OCI-LY1 (cell line): Measurements from ENCODE around the gene KCNMB1.

Experiments used
- H2AFZ ChIP-seq: fragments of 200-600 bp; sonication (generic), shearing (Covaris generic); 2 replicates; pipeline ENCODE4 v1.6.0; 2014; ENCODE audit warnings: antibody characterized with exemption, mild to moderate bottlenecking, low read length
- H3F3A ChIP-seq: fragments of 200-600 bp; sonication (generic), shearing (Covaris generic); 2 replicates; pipeline ENCODE4 v1.6.0; 2014; ENCODE audit warnings: mild to moderate bottlenecking, antibody characterized with exemption, low read length, moderate library complexity; ENCODE audit not compliant: insufficient read depth
- H3K27ac ChIP-seq: fragments of 200-600 bp; sonication (generic); 2 replicates; pipeline ENCODE4 v1.5.1; 2014; ENCODE audit warnings: low read length, mixed run types, mild to moderate bottlenecking, low read depth; ENCODE audit not compliant: poor library complexity, severe bottlenecking
- H3K27me3 ChIP-seq: fragments of 200-600 bp; sonication (generic); 2 replicates; pipeline ENCODE4 v1.6.0; 2014; ENCODE audit warnings: antibody characterized with exemption, mild to moderate bottlenecking, low read length, moderate library complexity; ENCODE audit not compliant: insufficient read depth
- H3K36me3 ChIP-seq: fragments of 200-600 bp; sonication (generic); 2 replicates; pipeline ENCODE4 v1.6.1; 2014; ENCODE audit warnings: mild to moderate bottlenecking, antibody characterized with exemption, low read length, moderate library complexity, mixed read lengths; ENCODE audit not compliant: insufficient read depth
- H3K4me1 ChIP-seq: fragments of 200-600 bp; sonication (generic); 2 replicates; pipeline ENCODE4 v1.5.1; 2014; ENCODE audit warnings: mild to moderate bottlenecking, low read length, moderate library complexity; ENCODE audit not compliant: insufficient read depth, severe bottlenecking
- H3K4me2 ChIP-seq: fragments of 200-600 bp; sonication (generic), shearing (Covaris generic); 2 replicates; pipeline ENCODE4 v1.6.1; 2014; ENCODE audit warnings: low read length
- H3K4me3 ChIP-seq: fragments of 200-600 bp; sonication (generic); 2 replicates; pipeline ENCODE4 v1.5.1; 2014; ENCODE audit warnings: low read length, low read depth, mild to moderate bottlenecking, mixed read lengths; ENCODE audit not compliant: poor library complexity, severe bottlenecking
- H3K79me2 ChIP-seq: fragments of 200-600 bp; shearing (Covaris generic); 2 replicates; pipeline ENCODE4 v1.6.1; 2016; ENCODE audit warnings: mixed run types, low read length, mixed read lengths; ENCODE audit not compliant: insufficient read depth
- H3K9ac ChIP-seq: fragments of 200-600 bp; sonication (generic), shearing (Covaris generic); 2 replicates; pipeline ENCODE4 v1.6.1; 2014; ENCODE audit warnings: mild to moderate bottlenecking, low read length, mixed read lengths
- H3K9me2 ChIP-seq: fragments of 200-600 bp; sonication (generic), shearing (Covaris generic); 2 replicates; pipeline ENCODE4 v1.6.1; 2014; ENCODE audit warnings: low read depth, mild to moderate bottlenecking, low read length, mixed read lengths
- H3K9me3 ChIP-seq: fragments of 200-600 bp; shearing (Covaris generic); 2 replicates; pipeline ENCODE4 v1.6.1; 2014; ENCODE audit warnings: low read length, mixed read lengths
- H4K20me1 ChIP-seq: fragments of 200-600 bp; sonication (generic), shearing (Covaris generic); 2 replicates; pipeline ENCODE4 v1.6.0; 2016; ENCODE audit warnings: mild to moderate bottlenecking, low read length; ENCODE audit not compliant: insufficient read depth
- CTCF ChIP-seq: fragments of 200-600 bp; sonication (generic), shearing (Covaris generic); IDR thresholded peaks from 2 replicates; pipeline ENCODE4 v1.5.1; 2017; ENCODE audit warnings: mild to moderate bottlenecking, antibody characterized with exemption, low read length, moderate library complexity, mixed read lengths
- EZH2 ChIP-seq: fragments of 200-600 bp; sonication (generic), shearing (Covaris generic); IDR thresholded peaks from 2 replicates; pipeline ENCODE4 v1.8.0; 2017; ENCODE audit warnings: borderline replicate concordance, mixed run types, mild to moderate bottlenecking, antibody characterized with exemption, low read length, moderate library complexity, mixed read lengths

KCNMB1 gene

GRCh38 chr5:170355601-170356098 is 33.5 kb downstream of the KCNMB1 start:
- no peaks in the 10 kb centered on the region for H3K36me3 ChIP-seq
- no peak overlapping the region for H3K4me3 ChIP-seq
- no peak overlapping the region for H2AFZ ChIP-seq
- H3F3A ChIP-seq: no peaks in the 10 kb centered on the region
- no peaks in the 10 kb centered on the region; the same call in 1 of the 2 replicates for H3K27me3 ChIP-seq
- no peaks in the 10 kb centered on the region for H4K20me1 ChIP-seq
- H3K27ac ChIP-seq: no peak overlapping the region
- H3K9me2 ChIP-seq: no peaks in the 10 kb centered on the region
- H3K9ac ChIP-seq: no peak overlapping the region
- no peaks in the 10 kb centered on the region for H3K79me2 ChIP-seq
- TF ChIP-seq CTCF (no peak), EZH2 (no peak)
- no peaks in the 10 kb centered on the region for H3K9me3 ChIP-seq
- H3K4me1 ChIP-seq: no peaks in the 10 kb centered on the region
- H3K4me2 ChIP-seq: no peak overlapping the region

DNA sequence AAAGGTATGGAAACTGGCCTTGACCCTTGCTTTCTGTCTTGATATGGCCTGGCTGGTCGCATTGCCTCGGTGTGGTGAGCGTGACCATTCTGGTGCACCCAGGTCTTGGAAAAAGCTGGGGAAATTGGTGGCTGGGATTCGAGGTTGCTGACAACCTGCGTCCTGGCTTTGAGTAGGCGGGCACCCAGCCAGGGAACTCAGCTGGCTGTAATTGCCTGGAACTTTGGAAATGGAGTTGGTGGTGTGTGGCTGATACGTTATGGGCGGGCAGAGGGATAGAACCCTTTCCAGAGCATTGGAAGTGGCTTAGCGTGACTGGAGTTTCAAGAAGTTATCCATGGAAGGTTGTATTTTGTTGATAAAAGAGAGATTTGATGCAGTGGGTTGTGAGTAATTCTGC is 35.2 kb downstream of the KCNMB1 start:
- H3K4me2 ChIP-seq: no peak overlapping the region
- H3K27ac ChIP-seq: no peak overlapping the region
- H3K9ac ChIP-seq: no peak overlapping the region
- no peaks in the 10 kb centered on the region for H3K9me2 ChIP-seq
- H3K27me3 ChIP-seq: no peaks in the 10 kb centered on the region; the same call in 1 of the 2 replicates
- H3K36me3 ChIP-seq: no peaks in the 10 kb centered on the region
- no peak for TF ChIP-seq EZH2
- H2AFZ ChIP-seq: no peak overlapping the region
- H3F3A ChIP-seq: no peaks in the 10 kb centered on the region
- H3K4me3 ChIP-seq: no peak overlapping the region
- H4K20me1 ChIP-seq: no peaks in the 10 kb centered on the region
- H3K4me1 ChIP-seq: no peaks in the 10 kb centered on the region
- no peaks in the 10 kb centered on the region for H3K79me2 ChIP-seq
- no peaks in the 10 kb centered on the region for H3K9me3 ChIP-seq

DNA sequence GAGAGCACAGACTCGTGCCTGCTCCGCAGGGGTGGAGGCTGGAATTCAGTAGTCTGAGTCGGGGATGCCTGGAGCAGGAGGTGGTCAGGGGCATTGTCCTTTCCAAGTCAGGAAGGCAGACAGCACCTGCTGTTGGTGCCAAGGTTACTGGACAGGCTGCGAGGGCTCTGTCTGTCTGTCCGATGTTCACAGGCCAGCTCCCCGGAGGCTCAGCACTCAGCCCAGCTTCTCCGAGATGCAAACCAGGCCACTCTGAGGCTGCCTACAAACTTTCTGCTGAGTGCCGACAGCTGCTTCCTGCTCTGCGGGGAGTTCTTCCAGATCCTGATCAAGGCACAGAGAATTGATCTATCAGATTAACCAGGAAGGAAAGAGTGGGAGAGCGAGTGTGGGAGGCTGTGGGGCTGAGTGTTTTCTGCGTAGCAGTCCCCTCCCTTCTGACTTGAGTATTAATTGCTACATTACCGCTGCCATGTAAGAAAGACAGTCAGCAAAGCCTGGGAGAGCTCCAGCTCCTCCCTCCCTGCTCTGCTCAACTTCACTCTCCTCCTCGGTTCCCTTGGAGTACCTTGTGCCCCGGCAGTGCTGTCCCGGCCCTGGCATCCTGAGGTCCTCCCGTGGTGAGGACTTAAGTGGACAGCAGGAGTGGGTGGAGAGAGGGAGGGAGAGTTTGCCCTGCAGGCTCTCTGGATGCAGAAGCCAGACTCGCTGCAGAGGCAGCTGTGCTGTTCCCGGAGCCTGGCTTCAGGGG is 36.0 kb downstream of the KCNMB1 start:
- TF ChIP-seq EZH2 (no peak), CTCF (no peak)
- Histone ChIP-seq H2AFZ (no peak overlapping the region), H3K4me2 (no peak overlapping the region), H3K9me3 (no peaks in the 10 kb centered on the region), H3K27ac (no peak overlapping the region), H3K36me3 (no peaks in the 10 kb centered on the region), H3F3A (no peaks in the 10 kb centered on the region), H3K27me3 (no peaks in the 10 kb centered on the region; the same call in 1 of the 2 replicates), H3K9ac (no peak overlapping the region), H3K4me1 (no peaks in the 10 kb centered on the region), H3K79me2 (no peaks in the 10 kb centered on the region), H4K20me1 (no peaks in the 10 kb centered on the region), H3K4me3 (no peak overlapping the region), H3K9me2 (no peaks in the 10 kb centered on the region)
